Neural cell (in vitro differentiated cells): ENCODE results near the gene REV1. TPM values are rescaled to one million over a fixed set of nuclear protein-coding genes. Genes with fewer than 3 reads are reported as not detected.
"Not testable (repeated sequence)": the region's sequence is repeated elsewhere in the genome, so short reads cannot be mapped to it uniquely, and the experiment has no call there.

Source experiments
- H2AFZ ChIP-seq: fragments of 200-600, 300-800 bp; sonication (generic), shearing (Covaris generic); 2 replicates; pipeline ENCODE4 v1.6.0; 2014; ENCODE audit warnings: low read depth, mild to moderate bottlenecking, antibody characterized with exemption, low read length, moderate library complexity
- H3F3A ChIP-seq: fragments of 200-600 bp; shearing (Covaris generic); 2 replicates; pipeline ENCODE4 v1.6.1; 2016; ENCODE audit warnings: mild to moderate bottlenecking, moderate library complexity, mixed read lengths, antibody characterized with exemption, low read length; ENCODE audit not compliant: insufficient read depth, poor library complexity, severe bottlenecking
- H3K27ac ChIP-seq: fragments of 200-600, 300-800 bp; sonication (generic), shearing (Covaris generic); 2 replicates; pipeline ENCODE4 v1.5.1; 2014; ENCODE audit warnings: mild to moderate bottlenecking, low read length, moderate library complexity
- H3K27me3 ChIP-seq: fragments of 300-800, 200-600 bp; sonication (generic), shearing (Covaris generic); 2 replicates; pipeline ENCODE4 v1.6.0; 2014; ENCODE audit warnings: mild to moderate bottlenecking, low read depth, low read length, moderate library complexity; ENCODE audit not compliant: insufficient read depth
- H3K36me3 ChIP-seq: fragments of 300-800, 200-600 bp; sonication (generic), shearing (Covaris generic); 2 replicates; pipeline ENCODE4 v1.5.1; 2014; ENCODE audit warnings: mild to moderate bottlenecking, antibody characterized with exemption, low read length, moderate library complexity; ENCODE audit not compliant: insufficient read depth
- H3K4me2 ChIP-seq: fragments of 300-800, 200-600 bp; sonication (generic), shearing (Covaris generic); 2 replicates; pipeline ENCODE4 v1.6.0; 2014; ENCODE audit warnings: mild to moderate bottlenecking, low read length
- H3K4me3 ChIP-seq: fragments of 300-800, 200-600 bp; sonication (generic), shearing (Covaris generic); 2 replicates; pipeline ENCODE4 v1.5.1; 2014; ENCODE audit warnings: mild to moderate bottlenecking, low read length, moderate library complexity
- H3K79me2 ChIP-seq: fragments of 200-600 bp; shearing (Covaris generic); replicated peaks from 2 replicates; pipeline ENCODE4 v1.6.0; 2014; ENCODE audit warnings: mild to moderate bottlenecking, low read length, moderate library complexity; ENCODE audit not compliant: insufficient read depth
- H3K9ac ChIP-seq: fragments of 300-800, 200-600 bp; sonication (generic), shearing (Covaris generic); 2 replicates; pipeline ENCODE4 v1.6.1; 2016; ENCODE audit warnings: mild to moderate bottlenecking, low read length, mixed read lengths
- H3K9me2 ChIP-seq: fragments of 200-600 bp; shearing (Covaris generic); 2 replicates; pipeline ENCODE4 v1.6.1; 2016; ENCODE audit warnings: mild to moderate bottlenecking, low read length, mixed read lengths; ENCODE audit not compliant: insufficient read depth
- H3K9me3 ChIP-seq: fragments of 200-600, 300-800 bp; sonication (generic), shearing (Covaris generic); 2 replicates; pipeline ENCODE4 v1.6.1; 2016; ENCODE audit warnings: mild to moderate bottlenecking, mixed run types, low read length, moderate library complexity, mixed read lengths
- H4K20me1 ChIP-seq: fragments of 200-600 bp; shearing (Covaris generic); 2 replicates; pipeline ENCODE4 v1.6.1; 2016; ENCODE audit warnings: mild to moderate bottlenecking, mixed run types; ENCODE audit not compliant: insufficient read depth
- EP300 ChIP-seq: fragments of 450-650 bp; conservative IDR thresholded peaks from 2 replicates; pipeline ENCODE4 v1.6.1; 2014; ENCODE audit warnings: antibody characterized with exemption, mild to moderate bottlenecking, moderate library complexity; ENCODE audit not compliant: poor library complexity, severe bottlenecking
- EZH2 ChIP-seq: fragments of 200-600, 300-800 bp; shearing (Covaris generic), sonication (generic); IDR thresholded peaks from 2 replicates; pipeline ENCODE4 v1.6.1; 2014; ENCODE audit warnings: antibody characterized with exemption, low read length, borderline replicate concordance, mild to moderate bottlenecking; ENCODE audit not compliant: insufficient read depth, poor library complexity, severe bottlenecking
- MXI1 ChIP-seq: fragments of 450-650 bp; conservative IDR thresholded peaks from 2 replicates; pipeline ENCODE4 v1.6.1; 2014; ENCODE audit warnings: antibody characterized with exemption, mild to moderate bottlenecking; ENCODE audit not compliant: poor library complexity, severe bottlenecking
- POLR2AphosphoS5 ChIP-seq: IDR thresholded peaks from 2 replicates; pipeline ENCODE4 v1.6.1; 2012
- RAD21 ChIP-seq: fragments of 450-650 bp; conservative IDR thresholded peaks from 2 replicates; pipeline ENCODE4 v1.6.1; 2014; ENCODE audit warnings: antibody characterized with exemption, mild to moderate bottlenecking, moderate library complexity
- REST ChIP-seq: IDR thresholded peaks from 2 replicates; pipeline ENCODE4 v1.6.1; 2012; ENCODE audit warnings: borderline replicate concordance
- SMC3 ChIP-seq: fragments of 450-650 bp; conservative IDR thresholded peaks from 2 replicates; pipeline ENCODE4 v1.6.1; 2014; ENCODE audit warnings: antibody characterized with exemption, mild to moderate bottlenecking, moderate library complexity; ENCODE audit not compliant: poor library complexity
- TAF1 ChIP-seq: IDR thresholded peaks from 2 replicates; pipeline ENCODE4 v1.6.1; 2012; ENCODE audit warnings: low read depth
- polyA plus RNA-seq: library from polyadenylated mRNA; depleted of rRNA; stranded (reverse); fragments of >200 nt; gene quantifications from 2 replicates; pipeline ENCODE4 v1.2.3, GENCODE V29; 2014
- TF ChIP-seq, protein P1 (sequence below): fragments of 450-650 bp; IDR thresholded peaks from 2 replicates; pipeline ENCODE4 v1.5.1; 2014; ENCODE audit warnings: antibody characterized with exemption, mild to moderate bottlenecking, moderate library complexity; ENCODE audit not compliant: poor library complexity, severe bottlenecking

REV1 gene
- polyA plus RNA-seq, 1 donor from 2014 or later: 84.1 TPM

DNA sequence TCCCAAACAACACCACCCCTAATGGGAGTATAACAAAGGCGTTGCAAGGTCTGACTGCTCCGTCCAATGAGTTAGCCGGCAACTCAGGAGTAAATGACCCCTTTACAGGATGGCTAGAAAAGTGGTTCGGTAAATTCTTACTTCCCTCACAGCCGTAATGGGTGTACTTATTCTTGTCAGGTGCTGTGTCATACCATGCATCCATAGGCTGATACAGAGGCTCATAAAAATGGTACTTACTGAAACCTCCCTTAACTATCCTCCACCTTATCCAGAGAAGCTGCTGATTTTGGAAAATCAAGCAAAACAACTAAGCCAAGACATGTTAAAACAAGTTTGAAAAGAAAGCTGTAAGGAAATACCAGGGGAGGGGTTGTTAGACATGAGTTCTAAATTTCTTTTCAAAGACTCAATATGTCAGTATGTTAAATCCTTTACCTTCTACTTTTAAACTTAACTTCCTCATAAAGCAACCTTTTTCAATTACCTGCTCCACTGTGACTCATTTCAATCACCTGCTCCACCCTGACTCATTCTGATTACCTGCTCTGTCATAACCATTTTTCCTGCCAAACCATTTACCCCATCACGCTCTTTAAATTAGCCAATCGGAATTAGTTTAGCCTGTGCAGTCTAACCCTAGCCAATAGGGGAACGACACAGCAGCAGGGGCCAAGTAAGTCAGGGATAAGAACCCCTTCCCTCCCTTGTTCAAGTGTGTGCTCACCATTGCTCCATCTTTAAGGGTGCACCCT is 14.0 kb upstream of the REV1 start:
- H3K9me2 ChIP-seq, H3K27ac ChIP-seq, H3K9me3 ChIP-seq, H3K27me3 ChIP-seq, H3F3A ChIP-seq, H3K4me3 ChIP-seq, H3K9ac ChIP-seq, H2AFZ ChIP-seq, H3K79me2 ChIP-seq, H4K20me1 ChIP-seq, H3K36me3 ChIP-seq, H3K4me2 ChIP-seq: not testable (repeated sequence)

GRCh38 chr2:99496021-99496420 is 6.2 kb upstream of the REV1 start:
- TF ChIP-seq EZH2 (no peak), POLR2AphosphoS5 (no peak), EP300 (no peak), RAD21 (no peak), MXI1 (no peak), SMC3 (no peak), REST (no peak), TAF1 (no peak)
- TF ChIP-seq, protein P1, sequence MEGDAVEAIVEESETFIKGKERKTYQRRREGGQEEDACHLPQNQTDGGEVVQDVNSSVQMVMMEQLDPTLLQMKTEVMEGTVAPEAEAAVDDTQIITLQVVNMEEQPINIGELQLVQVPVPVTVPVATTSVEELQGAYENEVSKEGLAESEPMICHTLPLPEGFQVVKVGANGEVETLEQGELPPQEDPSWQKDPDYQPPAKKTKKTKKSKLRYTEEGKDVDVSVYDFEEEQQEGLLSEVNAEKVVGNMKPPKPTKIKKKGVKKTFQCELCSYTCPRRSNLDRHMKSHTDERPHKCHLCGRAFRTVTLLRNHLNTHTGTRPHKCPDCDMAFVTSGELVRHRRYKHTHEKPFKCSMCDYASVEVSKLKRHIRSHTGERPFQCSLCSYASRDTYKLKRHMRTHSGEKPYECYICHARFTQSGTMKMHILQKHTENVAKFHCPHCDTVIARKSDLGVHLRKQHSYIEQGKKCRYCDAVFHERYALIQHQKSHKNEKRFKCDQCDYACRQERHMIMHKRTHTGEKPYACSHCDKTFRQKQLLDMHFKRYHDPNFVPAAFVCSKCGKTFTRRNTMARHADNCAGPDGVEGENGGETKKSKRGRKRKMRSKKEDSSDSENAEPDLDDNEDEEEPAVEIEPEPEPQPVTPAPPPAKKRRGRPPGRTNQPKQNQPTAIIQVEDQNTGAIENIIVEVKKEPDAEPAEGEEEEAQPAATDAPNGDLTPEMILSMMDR: no peak
- H3K4me2 ChIP-seq: no peak overlapping the region

More at GRCh38 chr2:99496021-99496420, 6.2 kb upstream of the REV1 start:
- Histone ChIP-seq H3K9me3 (no peaks in the 10 kb centered on the region), H3F3A (no peaks in the 10 kb centered on the region), H3K9me2 (no peaks in the 10 kb centered on the region), H3K27me3 (no peaks in the 10 kb centered on the region), H3K9ac (no peak overlapping the region), H3K36me3 (no peaks in the 10 kb centered on the region), H3K27ac (no peak overlapping the region), H4K20me1 (no peaks in the 10 kb centered on the region), H3K4me3 (no peak overlapping the region), H2AFZ (no peak overlapping the region), H3K79me2 (no peaks in the 10 kb centered on the region)
